ENCODE data around the gene MPDU1. TPM values are rescaled to one million over a fixed set of nuclear protein-coding genes. Genes with fewer than 3 reads are reported as not detected.

The MPDU1 gene
- total RNA-seq, 1 experiment from 2014 or later: 50.9 TPM

DNA sequence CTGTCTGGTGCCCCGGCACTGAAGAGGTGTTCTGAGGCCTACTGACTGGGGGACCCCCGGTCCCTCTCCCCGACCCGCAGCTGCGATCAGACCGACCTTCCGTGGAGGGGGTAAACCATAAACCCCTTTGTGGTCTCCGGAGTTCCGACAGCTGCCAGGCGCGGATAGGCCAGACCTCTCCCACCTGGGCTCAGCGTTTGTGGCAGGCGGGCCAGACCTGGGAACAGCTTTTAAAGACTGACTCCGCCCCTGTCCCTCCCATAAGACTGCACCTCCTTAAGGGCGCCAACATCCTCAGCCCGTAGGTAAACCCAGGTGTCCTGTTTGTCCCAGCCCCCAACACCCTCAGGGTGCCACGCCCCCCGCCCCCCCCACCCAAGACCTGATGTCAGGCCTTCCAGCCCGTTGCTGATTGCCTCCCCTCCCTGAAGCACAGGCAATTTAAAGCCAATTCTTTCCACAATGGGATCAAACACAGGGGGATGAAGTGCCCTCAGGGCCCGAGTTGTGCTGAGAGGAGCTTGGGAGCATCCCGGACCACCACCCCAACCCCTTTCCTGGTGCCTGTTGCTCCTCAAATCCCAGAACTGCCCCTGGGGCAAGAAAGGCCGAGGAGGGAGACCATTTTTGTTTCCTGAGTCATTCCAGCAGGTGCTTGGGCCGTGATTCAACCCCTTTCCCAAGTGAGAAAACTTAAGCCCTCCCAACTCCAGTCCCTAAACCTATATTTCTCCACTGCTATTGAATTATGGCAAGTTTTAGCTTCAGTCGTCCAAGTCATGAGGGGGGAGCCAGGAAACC, 6.4 kb downstream of the MPDU1 start, which contains the start of gene SOX15:
SOX15 (minus strand) TSS at position 204 of the 801 bp plus-strand sequence. CDS start 418 bp downstream, outside the sequence.
- CTCF ChIA-PET: no interaction called here
- intact Hi-C loops (cut with micrococcal nuclease): no loop called here
- peak within 1 kb of the TSS; percentile 18; the same call in 1 of the 2 replicates for H3K9ac ChIP-seq (ENCODE audit: low read length)

More for the DNA sequence above, 6.4 kb downstream of the MPDU1 start, which contains the start of gene SOX15:
- DNase-seq (ENCODE audit: low read depth, low spot score) (no peak), ATAC-seq (peak; percentile 5; the same call in 1 of the 2 replicates)
- POLR2A ChIA-PET: interaction anchor here (0.6 kb wide), 2 partner anchors 97 to 635 kb away, joined by 3 read pairs; partner anchors contain the start of gene TP53
- Histone ChIP-seq H3K4me2 (ENCODE audit: low read length) (peak within 1 kb of the TSS; percentile 24), H3K36me3 (ENCODE audit: control insufficient read depth in 1 of 2, insufficient read depth in 2 of 2, low read length in 2 of 2) (peaks cover 40 to 47% of the 10 kb centered on the region in 2 experiments; a peak in 3 of 4 replicates), H3K79me2 (ENCODE audit: insufficient read depth, low read length) (peaks cover 19% of the 10 kb centered on the region), H3K4me3 (replicated peaks in 1 of 2; ENCODE audit: low read depth in 1 of 2, low read length in 2 of 2) (no peak within 1 kb of the TSS), H4K20me1 (ENCODE audit: insufficient read depth) (no peaks in the 10 kb centered on the region), H2AFZ (ENCODE audit: low read depth, low read length, poor library complexity, severe bottlenecking) (no peak within 1 kb of the TSS), H3K27ac (ENCODE audit: low read depth, low read length) (peak within 1 kb of the TSS; percentile 33), H3K4me1 (ENCODE audit: control insufficient read depth in 1 of 2, insufficient read depth in 2 of 2, low read length in 2 of 2) (peaks cover under 1 to 29% of the 10 kb centered on the region in 2 experiments; a peak in 3 of 4 replicates), H3K9me3 (ENCODE audit: control insufficient read depth in 1 of 2, insufficient read depth in 1 of 2, low read depth in 1 of 2, low read length in 2 of 2) (no peaks in the 10 kb centered on the region), H3K27me3 (ENCODE audit: insufficient read depth, low read length) (no peaks in the 10 kb centered on the region), H3K9me2 (ENCODE audit: insufficient read depth) (no peaks in the 10 kb centered on the region)
- RAD21 ChIA-PET (ENCODE audit: low non-redundant PET in 1 of 2, low total read pairs in 2 of 2, uncharacterized antibody in 2 of 2, unreplicated experiment in 2 of 2): no interaction called here
- no TSS peak for BruUV-seq (replicated peaks)
- TF ChIP-seq SRF (IDR thresholded peaks at IDR 0.05; ENCODE audit: low read depth) (no peak), POLR2AphosphoS5 (IDR thresholded peaks at IDR 0.05; ENCODE audit: low read depth, low read length) (0 out of 2 replicates have a peak, but pooled peaks have one; percentile 16), EGR1 (IDR thresholded peaks at IDR 0.05; ENCODE audit: low read depth) (no peak), SP1 (IDR thresholded peaks at IDR 0.05; ENCODE audit: low read depth) (no peak), EZH2phosphoT487 (IDR thresholded peaks at IDR 0.05; ENCODE audit: borderline replicate concordance) (no peak)
- TF ChIP-seq, protein P1, sequence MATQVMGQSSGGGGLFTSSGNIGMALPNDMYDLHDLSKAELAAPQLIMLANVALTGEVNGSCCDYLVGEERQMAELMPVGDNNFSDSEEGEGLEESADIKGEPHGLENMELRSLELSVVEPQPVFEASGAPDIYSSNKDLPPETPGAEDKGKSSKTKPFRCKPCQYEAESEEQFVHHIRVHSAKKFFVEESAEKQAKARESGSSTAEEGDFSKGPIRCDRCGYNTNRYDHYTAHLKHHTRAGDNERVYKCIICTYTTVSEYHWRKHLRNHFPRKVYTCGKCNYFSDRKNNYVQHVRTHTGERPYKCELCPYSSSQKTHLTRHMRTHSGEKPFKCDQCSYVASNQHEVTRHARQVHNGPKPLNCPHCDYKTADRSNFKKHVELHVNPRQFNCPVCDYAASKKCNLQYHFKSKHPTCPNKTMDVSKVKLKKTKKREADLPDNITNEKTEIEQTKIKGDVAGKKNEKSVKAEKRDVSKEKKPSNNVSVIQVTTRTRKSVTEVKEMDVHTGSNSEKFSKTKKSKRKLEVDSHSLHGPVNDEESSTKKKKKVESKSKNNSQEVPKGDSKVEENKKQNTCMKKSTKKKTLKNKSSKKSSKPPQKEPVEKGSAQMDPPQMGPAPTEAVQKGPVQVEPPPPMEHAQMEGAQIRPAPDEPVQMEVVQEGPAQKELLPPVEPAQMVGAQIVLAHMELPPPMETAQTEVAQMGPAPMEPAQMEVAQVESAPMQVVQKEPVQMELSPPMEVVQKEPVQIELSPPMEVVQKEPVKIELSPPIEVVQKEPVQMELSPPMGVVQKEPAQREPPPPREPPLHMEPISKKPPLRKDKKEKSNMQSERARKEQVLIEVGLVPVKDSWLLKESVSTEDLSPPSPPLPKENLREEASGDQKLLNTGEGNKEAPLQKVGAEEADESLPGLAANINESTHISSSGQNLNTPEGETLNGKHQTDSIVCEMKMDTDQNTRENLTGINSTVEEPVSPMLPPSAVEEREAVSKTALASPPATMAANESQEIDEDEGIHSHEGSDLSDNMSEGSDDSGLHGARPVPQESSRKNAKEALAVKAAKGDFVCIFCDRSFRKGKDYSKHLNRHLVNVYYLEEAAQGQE (IDR thresholded peaks at IDR 0.05; ENCODE audit: low read depth): no peak

All from HCT116 (cell line).